ENCODE measurements around the gene IQCF6. TPM values are rescaled to one million over a fixed set of nuclear protein-coding genes. Genes with fewer than 3 reads are reported as not detected.
A peak's percentile ranks its signal among the peaks of the same experiment; 100 is the strongest.
"Not testable (repeated sequence)": the region's sequence is repeated elsewhere in the genome, so short reads cannot be mapped to it uniquely, and the experiment has no call there.

Gene IQCF6
- total RNA-seq, 1 experiment from 2014 or later = not detected

GRCh38 chr3:51751287-51751686 lies 27.8 kb downstream of the IQCF6 start:
- Histone ChIP-seq H3K27me3 (ENCODE audit: insufficient read depth, low read depth) (no peaks in the 10 kb centered on the region), H3K4me1 (replicated peaks; ENCODE audit: insufficient read depth) (no peaks in the 10 kb centered on the region), H4K20me1 (ENCODE audit: insufficient read depth) (no peaks in the 10 kb centered on the region), H3K79me2 (ENCODE audit: low read depth) (no peaks in the 10 kb centered on the region), H3K9me2 (ENCODE audit: insufficient read depth) (no peaks in the 10 kb centered on the region), H3K36me3 (ENCODE audit: low read depth) (no peaks in the 10 kb centered on the region), H3K9me3 (ENCODE audit: insufficient read depth, low read depth) (peaks cover 7% of the 10 kb centered on the region; the same call in 1 of the 2 replicates), H3K4me2 (no peak overlapping the region), H3K4me3 (no peak overlapping the region), H2AFZ (no peak overlapping the region), H3K27ac (no peak overlapping the region), H3F3A (ENCODE audit: insufficient read depth, low read depth) (no peaks in the 10 kb centered on the region)
- no peak for DNase-seq
- ChIA-PET POLR2A (ENCODE audit: unreplicated experiment) (no interaction called here), CTCF (no interaction called here)
- BruUV-seq (replicated peaks) = no TSS peak
- intact Hi-C loops (cut with micrococcal nuclease; ENCODE audit: unreplicated experiment) = no loop called here
- TF ChIP-seq CTCF (conservative IDR thresholded peaks at IDR 0.05) (no peak), EZH2 (IDR thresholded peaks at IDR 0.05; ENCODE audit: low read depth) (no peak)

GRCh38 chr3:51750878-51751277 lies 28.2 kb downstream of the IQCF6 start:
- intact Hi-C loops (cut with micrococcal nuclease; ENCODE audit: unreplicated experiment) = no loop called here
- Histone ChIP-seq H4K20me1 (ENCODE audit: insufficient read depth) (no peaks in the 10 kb centered on the region), H3K27ac (no peak overlapping the region), H3F3A (ENCODE audit: insufficient read depth, low read depth) (no peaks in the 10 kb centered on the region), H3K79me2 (ENCODE audit: low read depth) (no peaks in the 10 kb centered on the region), H3K4me1 (replicated peaks; ENCODE audit: insufficient read depth) (no peaks in the 10 kb centered on the region), H3K9me3 (ENCODE audit: insufficient read depth, low read depth) (peaks cover 7% of the 10 kb centered on the region; the same call in 1 of the 2 replicates), H3K36me3 (ENCODE audit: low read depth) (no peaks in the 10 kb centered on the region), H3K9me2 (ENCODE audit: insufficient read depth) (no peaks in the 10 kb centered on the region), H2AFZ (no peak overlapping the region), H3K4me2 (no peak overlapping the region), H3K4me3 (no peak overlapping the region), H3K27me3 (ENCODE audit: insufficient read depth, low read depth) (no peaks in the 10 kb centered on the region)
- no TSS peak for BruUV-seq (replicated peaks)
- no peak for TF ChIP-seq EZH2 (IDR thresholded peaks at IDR 0.05; ENCODE audit: low read depth)
- TF ChIP-seq CTCF (conservative IDR thresholded peaks at IDR 0.05) = no peak
- POLR2A ChIA-PET (ENCODE audit: unreplicated experiment) = no interaction called here
- CTCF ChIA-PET = no interaction called here
- DNase-seq = no peak

- H3K36me3 ChIP-seq (ENCODE audit: low read depth) = no peaks in the 10 kb centered on the region
- ChIA-PET CTCF (interaction anchor here (0.6 kb wide), 1 partner anchor 30 kb away, joined by 7 read pairs; no protein-coding TSS in a partner anchor), POLR2A (ENCODE audit: unreplicated experiment) (no interaction called here)
- no peaks in the 10 kb centered on the region for H3K27me3 ChIP-seq (ENCODE audit: insufficient read depth, low read depth)
- TF ChIP-seq EZH2 (IDR thresholded peaks at IDR 0.05; ENCODE audit: low read depth) = no peak
- H3K4me3 ChIP-seq = no peak overlapping the region
- BruUV-seq (replicated peaks) = no TSS peak
- no peaks in the 10 kb centered on the region for H3K4me1 ChIP-seq (replicated peaks; ENCODE audit: insufficient read depth)
- H2AFZ ChIP-seq = no peak overlapping the region
- no peaks in the 10 kb centered on the region for H3K9me3 ChIP-seq (ENCODE audit: insufficient read depth, low read depth)
- H3F3A ChIP-seq (ENCODE audit: insufficient read depth, low read depth) = no peaks in the 10 kb centered on the region
- intact Hi-C loops (cut with micrococcal nuclease; ENCODE audit: unreplicated experiment) = no loop called here
- H3K4me2 ChIP-seq = no peak overlapping the region
- no peaks in the 10 kb centered on the region for H3K9me2 ChIP-seq (ENCODE audit: insufficient read depth)
- no peak for DNase-seq
- no peaks in the 10 kb centered on the region for H4K20me1 ChIP-seq (ENCODE audit: insufficient read depth)
- H3K27ac ChIP-seq = no peak overlapping the region
- no peaks in the 10 kb centered on the region for H3K79me2 ChIP-seq (ENCODE audit: low read depth)
Observed at GRCh38 chr3:51748327-51748726, 30.7 kb downstream of the IQCF6 start.

GRCh38 chr3:51747840-51748239 lies 31.2 kb downstream of the IQCF6 start:
- no peak overlapping the region for H3K4me3 ChIP-seq
- ChIA-PET POLR2A (ENCODE audit: unreplicated experiment) (no interaction called here), CTCF (no interaction called here)
- intact Hi-C loops (cut with micrococcal nuclease; ENCODE audit: unreplicated experiment) = no loop called here
- DNase-seq = no peak
- no peaks in the 10 kb centered on the region for H3K4me1 ChIP-seq (replicated peaks; ENCODE audit: insufficient read depth)
- H3K36me3 ChIP-seq (ENCODE audit: low read depth) = no peaks in the 10 kb centered on the region
- no peaks in the 10 kb centered on the region for H3F3A ChIP-seq (ENCODE audit: insufficient read depth, low read depth)
- H4K20me1 ChIP-seq (ENCODE audit: insufficient read depth) = no peaks in the 10 kb centered on the region
- H3K27ac ChIP-seq = no peak overlapping the region
- no peaks in the 10 kb centered on the region for H3K27me3 ChIP-seq (ENCODE audit: insufficient read depth, low read depth)
- no peak overlapping the region for H3K4me2 ChIP-seq
- H3K79me2 ChIP-seq (ENCODE audit: low read depth) = no peaks in the 10 kb centered on the region
- no peak overlapping the region for H2AFZ ChIP-seq
- no peaks in the 10 kb centered on the region for H3K9me3 ChIP-seq (ENCODE audit: insufficient read depth, low read depth)
- no peaks in the 10 kb centered on the region for H3K9me2 ChIP-seq (ENCODE audit: insufficient read depth)
- no peak for TF ChIP-seq EZH2 (IDR thresholded peaks at IDR 0.05; ENCODE audit: low read depth)
- no peak for TF ChIP-seq CTCF (conservative IDR thresholded peaks at IDR 0.05)
- BruUV-seq (replicated peaks) = no TSS peak

- H2AFZ ChIP-seq; H4K20me1 ChIP-seq (ENCODE audit: insufficient read depth); intact Hi-C loops (cut with micrococcal nuclease; ENCODE audit: unreplicated experiment); DNase-seq; H3K79me2 ChIP-seq (ENCODE audit: low read depth); H3K9me2 ChIP-seq (ENCODE audit: insufficient read depth); BruUV-seq (replicated peaks); POLR2A ChIA-PET (ENCODE audit: unreplicated experiment); H3K9me3 ChIP-seq (ENCODE audit: insufficient read depth, low read depth); H3F3A ChIP-seq (ENCODE audit: insufficient read depth, low read depth); CTCF ChIA-PET; H3K27ac ChIP-seq; H3K4me3 ChIP-seq; H3K36me3 ChIP-seq (ENCODE audit: low read depth); H3K4me1 ChIP-seq (replicated peaks; ENCODE audit: insufficient read depth): not testable (repeated sequence)
- peaks cover 28% of the 10 kb centered on the region for H3K27me3 ChIP-seq (ENCODE audit: insufficient read depth, low read depth)
- peak overlapping the region; percentile 13; the same call in 1 of the 2 replicates for H3K4me2 ChIP-seq
Observed at GRCh38 chr3:51742978-51743377, 36.1 kb downstream of the IQCF6 start.

All from PC-9 (cell line).